ENCODE measurements around the gene MAP1B.
"Not testable (repeated sequence)": the region's sequence is repeated elsewhere in the genome, so short reads cannot be mapped to it uniquely, and the experiment has no call there.

MAP1B gene

DNA sequence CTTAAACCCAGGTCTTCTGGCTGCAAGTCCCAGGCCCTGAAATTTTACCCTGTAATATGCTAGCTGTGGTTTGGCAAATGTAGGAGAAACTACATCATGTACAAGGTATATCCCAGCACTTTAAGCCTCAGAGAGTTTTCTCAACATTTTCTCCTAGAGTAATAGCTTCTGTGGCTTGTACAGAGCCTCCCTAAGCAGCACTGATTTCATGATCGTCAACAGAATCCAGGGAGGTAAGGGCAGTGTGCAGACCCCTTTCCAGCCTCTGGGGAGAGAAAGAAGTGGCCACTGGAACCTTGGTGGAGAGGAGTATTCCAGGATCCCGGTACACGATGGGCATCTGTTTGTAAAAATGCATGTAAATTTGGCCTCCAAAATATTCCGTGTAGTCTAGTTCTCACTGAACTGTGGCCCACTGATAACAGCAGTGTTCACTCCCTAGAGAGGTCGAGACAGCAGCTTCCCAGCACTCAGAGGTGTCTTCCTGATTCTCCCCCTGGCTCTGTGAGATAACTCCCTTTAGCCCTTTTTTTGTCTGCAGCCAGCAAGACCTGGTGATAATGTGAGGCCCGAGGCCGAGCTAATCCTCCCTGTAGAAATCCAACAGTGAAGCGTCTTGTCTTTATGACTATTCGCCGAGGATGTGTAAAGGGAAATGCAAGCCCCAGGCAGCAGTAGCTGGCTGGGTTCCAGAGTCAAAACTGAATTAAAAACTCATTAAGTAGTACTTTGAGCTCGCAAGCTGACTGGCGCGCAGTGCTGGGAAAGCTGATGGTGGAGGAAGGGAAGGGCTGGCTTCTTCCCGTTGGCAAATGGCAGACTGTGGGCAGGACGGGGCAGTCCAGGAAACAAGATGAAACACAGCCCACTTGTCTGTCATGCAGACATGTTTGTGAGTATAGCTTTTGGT lies 59.0 kb downstream of the MAP1B start:
- no peak for DNase-seq

DNA sequence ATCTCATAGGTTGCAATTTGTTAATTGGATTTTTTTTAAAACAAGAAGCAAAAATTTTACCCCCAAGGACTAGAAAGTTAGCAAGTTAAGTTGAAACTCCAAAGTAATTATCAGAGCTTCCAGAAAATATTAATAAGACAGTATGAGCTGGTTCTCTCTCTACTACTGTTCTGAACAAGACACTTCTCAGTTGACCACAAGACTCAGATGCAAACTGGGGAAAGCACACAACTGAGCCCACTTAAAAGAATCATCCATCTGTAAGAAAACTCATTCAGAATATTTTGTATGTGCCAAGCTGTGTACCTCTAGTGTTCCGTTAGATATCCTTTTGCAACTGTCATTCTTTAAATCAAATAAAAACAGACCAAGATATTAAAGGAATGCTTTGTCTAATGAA lies 60.0 kb downstream of the MAP1B start:
- DNase-seq, result no peak

DNA sequence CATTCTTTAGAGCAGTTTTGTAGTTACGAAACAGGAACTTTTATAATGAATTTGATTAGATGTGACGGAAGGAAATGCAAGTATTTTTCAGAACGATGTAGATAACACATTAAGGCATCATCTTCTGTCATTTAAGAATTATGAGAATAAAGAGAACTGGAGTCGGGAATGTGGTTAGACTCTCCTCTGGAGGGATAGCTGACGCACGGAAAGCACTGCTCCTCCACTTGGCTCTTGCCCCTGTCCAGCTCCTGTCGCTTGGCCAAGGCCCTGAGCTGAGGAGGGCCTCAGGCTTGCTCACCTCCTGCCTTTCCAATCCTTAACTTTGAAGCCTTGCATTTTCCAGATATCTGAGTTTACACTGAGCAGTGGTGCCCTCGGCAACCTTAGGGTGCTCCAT lies 60.5 kb downstream of the MAP1B start:
- no peak for DNase-seq

DNA sequence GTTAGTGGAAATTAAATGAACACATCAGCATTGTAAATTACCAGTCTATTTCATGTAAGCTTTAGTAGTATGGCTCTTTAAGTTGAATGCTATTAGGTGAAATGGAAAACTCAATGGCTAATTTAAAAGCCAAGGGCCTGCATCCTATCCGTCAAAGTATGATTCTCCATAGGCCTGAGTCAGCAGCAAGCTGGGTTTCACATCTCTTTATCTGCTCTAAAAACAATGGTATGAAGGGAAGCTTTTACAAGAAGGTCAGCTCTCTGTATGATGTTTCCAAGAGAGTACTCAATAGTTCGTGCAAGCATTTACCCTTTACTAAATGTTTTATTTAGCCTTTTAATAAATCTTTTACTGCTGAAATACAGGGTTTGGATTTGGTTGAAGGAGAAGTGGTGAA lies 62.8 kb downstream of the MAP1B start:
- DNase-seq, result no peak

DNA sequence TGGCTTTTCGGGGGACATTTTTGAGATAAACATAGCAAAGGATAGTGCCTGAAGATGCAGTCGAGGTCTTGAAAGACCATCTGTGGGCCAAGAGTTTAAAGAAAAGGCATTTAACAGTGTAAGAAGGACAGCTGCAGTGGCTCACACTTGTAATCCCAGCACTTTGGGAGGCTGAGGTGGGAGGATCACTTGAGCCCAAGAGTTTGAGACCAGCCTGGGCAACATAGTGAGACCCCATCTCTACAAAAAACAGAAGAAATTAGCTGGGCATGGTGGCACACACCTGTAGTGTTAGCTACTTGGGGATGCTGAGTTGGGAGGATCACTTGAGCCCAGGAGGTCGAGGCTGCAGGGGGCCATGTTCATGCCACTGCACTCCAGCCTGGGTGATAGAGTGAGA lies 63.9 kb downstream of the MAP1B start:
- DNase-seq, result not testable (repeated sequence)

GRCh38 chr5:72171667-72172066 lies 64.4 kb downstream of the MAP1B start:
- DNase-seq, result no peak

- DNase-seq, result no peak
Measured at GRCh38 chr5:72172786-72173185, 65.5 kb downstream of the MAP1B start.

GRCh38 chr5:72177538-72177937 lies 70.3 kb downstream of the MAP1B start:
- no peak for DNase-seq

DNA sequence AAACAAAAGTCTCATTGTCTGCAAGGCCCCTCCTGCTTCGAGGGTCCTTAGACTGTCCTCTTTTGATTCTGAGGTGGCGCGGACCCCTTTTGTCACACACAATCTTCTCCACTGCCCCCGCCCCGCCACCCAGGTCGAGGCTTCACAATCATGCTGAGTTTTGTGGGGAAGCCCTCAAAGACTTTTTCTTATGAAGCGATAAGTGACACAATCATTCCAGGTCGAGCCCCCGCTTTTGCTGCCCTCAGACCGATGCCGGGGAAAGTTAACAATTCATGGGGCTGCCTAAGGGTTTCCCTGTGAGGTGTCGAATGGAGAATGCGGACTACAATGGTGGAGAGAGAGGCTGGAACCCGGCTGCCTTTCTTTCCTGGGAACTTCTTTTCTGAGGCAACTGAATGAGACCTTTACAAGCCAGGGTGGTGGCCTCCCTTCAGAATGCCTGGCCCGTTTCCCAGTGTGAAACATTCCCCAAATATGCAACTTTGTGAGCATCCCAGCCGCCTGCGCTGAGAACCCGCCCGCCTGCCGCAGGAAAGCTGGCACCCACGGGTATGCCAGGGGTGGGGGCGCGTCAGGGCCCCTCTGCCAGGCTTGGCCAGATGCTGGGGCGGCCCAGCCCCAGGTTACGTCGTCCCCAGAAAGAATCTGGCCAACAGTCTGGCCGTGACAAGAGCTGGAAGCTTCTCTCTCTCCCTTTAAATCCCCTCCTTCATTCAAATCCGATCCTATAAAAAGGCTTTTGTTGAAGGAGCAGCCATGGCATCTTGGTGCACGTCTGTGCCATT lies 71.9 kb downstream of the MAP1B start:
- DNase-seq, result no peak

- DNase-seq, result no peak
Measured at GRCh38 chr5:72179816-72180440, 72.7 kb downstream of the MAP1B start.

- DNase-seq, result no peak
Measured at GRCh38 chr5:72180925-72181324, 73.7 kb downstream of the MAP1B start.

- no peak for DNase-seq
Measured at GRCh38 chr5:72182686-72183085, 75.4 kb downstream of the MAP1B start.

DNA sequence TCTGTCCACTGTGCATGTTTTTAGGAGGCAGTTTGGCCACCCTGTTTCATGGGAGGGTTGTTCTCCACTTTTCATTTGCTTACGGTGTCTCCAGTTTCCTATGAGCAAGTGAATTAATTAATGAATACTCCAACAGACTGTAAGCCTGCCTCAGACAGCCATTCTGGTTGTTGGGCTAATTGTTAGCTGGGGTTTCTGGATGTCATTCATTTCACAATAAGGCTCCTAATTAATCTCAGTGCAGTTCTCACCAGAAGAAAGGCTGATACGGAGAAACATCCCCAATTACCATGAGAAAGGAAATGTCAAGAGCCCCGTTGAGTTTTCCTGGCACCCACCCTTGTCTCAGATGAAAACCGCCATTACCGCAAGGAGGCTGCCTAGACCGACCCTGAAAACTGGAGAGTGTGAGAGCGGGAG lies 75.8 kb downstream of the MAP1B start:
- DNase-seq, result no peak

- no peak for DNase-seq
Measured at GRCh38 chr5:72184408-72184807, 77.1 kb downstream of the MAP1B start.

DNA sequence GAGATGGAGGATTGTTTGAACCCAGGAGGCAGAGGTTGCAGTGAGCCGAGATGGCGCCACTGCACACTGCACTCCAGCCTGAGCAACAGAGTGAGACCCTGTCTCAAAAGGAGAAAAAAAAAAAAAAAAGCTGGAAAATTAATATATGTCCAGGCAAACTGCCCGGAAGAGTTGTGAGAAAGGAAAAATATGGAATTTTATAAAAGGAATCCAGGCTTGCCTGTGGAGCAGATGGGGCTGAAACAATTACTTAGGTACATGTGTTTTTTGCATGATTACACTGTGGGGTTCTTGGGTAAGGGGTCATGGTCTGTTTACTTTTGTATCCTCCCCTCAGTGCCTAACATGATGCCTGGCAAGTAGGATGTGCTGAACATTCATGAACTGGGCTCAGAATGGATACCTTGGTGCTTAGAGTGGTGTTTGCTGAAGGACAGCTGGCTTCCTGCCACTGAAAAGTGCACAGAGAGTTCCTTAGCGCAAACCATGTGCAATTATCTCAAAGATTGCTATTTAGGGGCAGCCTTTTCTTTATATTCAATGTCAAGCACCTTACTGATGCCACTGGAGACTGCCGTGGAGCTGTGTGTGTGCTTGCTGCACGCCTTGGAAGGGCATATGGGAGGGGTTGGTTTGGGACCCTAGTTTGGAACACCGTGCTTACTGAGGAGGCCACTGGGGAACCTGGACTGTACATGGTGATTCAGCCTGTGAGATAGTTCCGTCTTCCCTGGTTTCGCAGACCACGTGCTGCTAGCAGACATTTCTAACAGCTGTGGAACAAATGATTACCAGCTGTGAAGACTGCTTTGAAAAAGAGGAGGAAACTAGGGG lies 78.4 kb downstream of the MAP1B start:
- no peak for DNase-seq

- DNase-seq, result no peak
Measured at GRCh38 chr5:72187388-72188075, 80.3 kb downstream of the MAP1B start.

- DNase-seq, result no peak
Measured at GRCh38 chr5:72188166-72188565, 80.9 kb downstream of the MAP1B start.

GRCh38 chr5:72189146-72189545 lies 81.9 kb downstream of the MAP1B start:
- DNase-seq, result no peak

DNA sequence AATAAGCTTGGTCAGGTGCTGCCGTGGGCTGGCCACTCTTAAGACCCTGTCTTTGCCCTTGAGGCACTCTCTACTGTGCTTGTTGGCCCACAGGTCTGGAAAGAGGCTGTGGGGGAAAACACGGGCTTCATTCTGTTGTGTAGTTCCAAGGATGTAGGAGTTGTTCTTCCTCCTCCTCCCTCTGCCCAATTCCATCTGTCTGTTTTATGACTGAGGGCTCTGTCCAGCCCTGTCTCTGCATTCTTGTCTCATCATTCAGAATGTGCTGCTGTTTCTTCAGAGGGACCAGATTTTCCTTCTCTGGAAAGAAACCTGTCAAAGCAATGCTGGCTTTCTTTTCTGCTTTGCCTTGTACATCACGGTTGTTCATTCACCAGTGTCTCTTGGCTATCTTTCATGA lies 84.1 kb downstream of the MAP1B start:
- DNase-seq, result no peak

- DNase-seq, result peak; percentile 3
Measured at GRCh38 chr5:72194846-72195245, 87.6 kb downstream of the MAP1B start.

- DNase-seq, result no peak
Measured at GRCh38 chr5:72195581-72195980, 88.3 kb downstream of the MAP1B start.

DNA sequence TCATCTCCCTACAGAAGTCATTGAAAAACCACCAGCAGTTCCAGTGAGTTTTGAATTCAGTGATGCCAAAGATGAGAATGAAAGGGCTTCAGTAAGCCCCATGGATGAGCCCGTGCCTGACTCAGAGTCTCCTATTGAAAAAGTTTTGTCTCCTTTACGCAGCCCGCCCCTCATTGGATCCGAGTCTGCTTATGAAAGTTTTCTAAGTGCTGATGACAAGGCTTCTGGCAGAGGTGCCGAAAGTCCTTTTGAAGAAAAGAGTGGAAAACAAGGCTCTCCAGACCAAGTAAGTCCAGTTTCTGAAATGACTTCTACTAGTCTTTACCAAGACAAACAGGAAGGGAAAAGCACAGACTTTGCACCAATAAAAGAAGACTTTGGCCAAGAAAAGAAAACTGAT lies 90.1 kb downstream of the MAP1B start:
- DNase-seq, result no peak

Data from CD4-positive, alpha-beta T cell treated with Interleukin-4 for 4 hours (primary cell).